Measurements from ENCODE around the gene CDK5RAP2. TPM values are rescaled to one million over a fixed set of nuclear protein-coding genes. Genes with fewer than 3 reads are reported as not detected.

The CDK5RAP2 gene
- total RNA-seq, 1 donor, result 21.2 TPM

DNA sequence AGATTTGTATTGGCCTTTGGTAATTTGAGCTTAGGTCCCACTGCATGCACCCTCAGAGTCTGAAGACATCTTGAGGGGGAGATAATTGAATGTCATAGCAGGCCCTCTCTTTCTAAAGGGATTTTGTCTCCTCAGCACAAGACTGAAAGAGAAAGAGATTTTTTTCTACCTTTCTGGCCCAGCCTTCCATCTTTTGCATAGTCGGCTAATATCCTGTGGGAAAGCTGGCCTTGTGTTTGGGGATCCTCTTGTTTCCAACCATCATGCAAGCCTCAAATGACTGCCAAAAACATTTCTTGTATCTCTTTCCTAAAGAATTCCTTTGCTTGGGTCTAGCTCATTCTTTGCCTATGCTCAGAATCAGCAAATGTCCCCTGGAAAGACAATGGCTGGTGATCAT, 42.0 kb upstream of the CDK5RAP2 start:
- TF ChIP-seq, protein P1, sequence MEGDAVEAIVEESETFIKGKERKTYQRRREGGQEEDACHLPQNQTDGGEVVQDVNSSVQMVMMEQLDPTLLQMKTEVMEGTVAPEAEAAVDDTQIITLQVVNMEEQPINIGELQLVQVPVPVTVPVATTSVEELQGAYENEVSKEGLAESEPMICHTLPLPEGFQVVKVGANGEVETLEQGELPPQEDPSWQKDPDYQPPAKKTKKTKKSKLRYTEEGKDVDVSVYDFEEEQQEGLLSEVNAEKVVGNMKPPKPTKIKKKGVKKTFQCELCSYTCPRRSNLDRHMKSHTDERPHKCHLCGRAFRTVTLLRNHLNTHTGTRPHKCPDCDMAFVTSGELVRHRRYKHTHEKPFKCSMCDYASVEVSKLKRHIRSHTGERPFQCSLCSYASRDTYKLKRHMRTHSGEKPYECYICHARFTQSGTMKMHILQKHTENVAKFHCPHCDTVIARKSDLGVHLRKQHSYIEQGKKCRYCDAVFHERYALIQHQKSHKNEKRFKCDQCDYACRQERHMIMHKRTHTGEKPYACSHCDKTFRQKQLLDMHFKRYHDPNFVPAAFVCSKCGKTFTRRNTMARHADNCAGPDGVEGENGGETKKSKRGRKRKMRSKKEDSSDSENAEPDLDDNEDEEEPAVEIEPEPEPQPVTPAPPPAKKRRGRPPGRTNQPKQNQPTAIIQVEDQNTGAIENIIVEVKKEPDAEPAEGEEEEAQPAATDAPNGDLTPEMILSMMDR (IDR thresholded peaks at IDR 0.05; ENCODE audit: insufficient read depth, low read depth, low read length), result no peak
- H3K4me3 ChIP-seq (ENCODE audit: low read depth, low read length), result no peak overlapping the region
- no peak for DNase-seq (ENCODE audit: low read depth)

DNA sequence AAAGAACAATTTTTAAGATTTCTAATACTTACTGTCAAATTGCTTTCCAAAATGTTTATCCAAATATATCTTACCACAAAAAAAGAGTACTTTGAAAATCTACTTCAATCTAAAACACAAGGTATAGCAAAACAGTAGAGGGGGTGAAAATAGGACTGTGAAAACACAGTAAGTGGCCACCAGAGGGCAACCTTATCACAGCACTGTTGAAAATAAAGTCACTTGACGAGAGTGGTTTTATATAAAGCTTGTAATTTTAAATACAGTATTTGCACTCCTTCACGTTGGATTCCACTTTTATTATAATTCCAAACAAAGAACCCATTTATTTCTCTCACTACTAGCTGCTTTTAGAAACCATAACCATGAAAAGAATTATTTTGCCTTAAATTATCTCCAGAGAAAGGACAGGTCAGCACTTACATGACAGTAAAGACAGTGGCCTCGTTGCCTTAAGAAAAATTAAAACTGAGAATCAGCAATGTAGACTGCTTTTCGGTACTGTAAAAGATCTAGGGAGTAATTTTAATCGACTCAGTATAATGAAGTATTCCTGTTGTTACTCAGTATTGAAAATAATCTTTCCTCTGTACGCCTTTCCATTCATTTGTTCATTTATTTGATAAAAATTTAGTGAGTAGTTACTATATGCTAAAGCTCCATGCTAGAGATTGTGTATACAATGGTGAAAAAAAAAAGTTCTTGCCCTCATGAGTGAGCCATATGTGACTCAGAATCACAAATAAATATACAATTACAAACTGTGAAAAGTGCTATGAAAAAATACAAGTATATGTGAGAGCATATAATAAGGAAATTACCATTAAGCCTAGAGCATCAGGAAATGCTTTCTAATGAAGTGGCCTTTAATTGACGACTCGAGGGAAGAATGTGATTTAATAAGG, 40.0 kb upstream of the CDK5RAP2 start:
- DNase-seq (ENCODE audit: low read depth), result peak; percentile 72
- TF ChIP-seq, protein P1 (IDR thresholded peaks at IDR 0.05; ENCODE audit: insufficient read depth, low read depth, low read length), result peak; percentile 84
- H3K4me3 ChIP-seq (ENCODE audit: low read depth, low read length), result no peak overlapping the region

DNA sequence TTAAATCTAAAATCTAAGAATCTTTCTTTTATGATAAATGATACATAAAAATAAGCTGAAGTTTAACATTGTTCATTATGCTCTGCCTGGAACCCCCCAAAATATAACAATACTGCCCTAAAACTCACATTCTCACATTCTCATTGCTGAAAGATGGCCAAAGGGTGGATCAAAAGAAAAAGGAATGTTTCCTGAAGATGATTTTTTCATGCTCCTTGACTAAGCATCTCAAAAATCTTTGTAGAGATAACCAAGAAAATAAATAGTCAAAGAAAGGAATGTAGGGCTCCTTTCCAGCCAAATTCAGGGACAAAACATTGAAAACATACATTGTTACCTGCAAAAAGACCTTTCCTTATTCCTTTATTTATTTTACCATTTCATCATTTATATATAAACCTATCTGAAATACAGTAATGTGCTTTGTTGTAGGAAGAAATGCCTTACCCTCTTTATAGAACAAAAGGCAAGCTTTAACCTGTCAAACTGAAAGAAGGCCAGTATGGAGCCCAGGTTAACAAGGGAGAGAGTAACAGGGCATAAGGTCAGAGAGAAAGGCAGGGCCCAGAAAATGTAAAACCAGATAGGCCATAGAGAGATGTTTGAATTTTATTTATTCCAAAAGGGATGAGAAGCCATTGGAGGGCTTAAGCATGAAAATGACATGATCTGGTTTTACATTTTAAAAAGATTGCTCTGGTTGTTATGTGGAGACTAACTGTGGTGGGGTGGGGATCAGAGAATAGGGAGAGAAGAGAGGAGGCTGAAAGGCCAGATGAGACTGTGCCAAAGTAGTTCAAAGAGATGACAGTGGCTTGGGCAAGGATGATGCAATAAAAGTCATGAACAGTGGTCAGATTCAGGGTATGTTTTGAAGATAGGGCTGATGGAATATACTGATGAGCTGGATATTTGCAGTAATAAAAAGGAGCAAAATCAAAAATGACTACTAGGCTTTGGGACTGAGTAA, 37.3 kb upstream of the CDK5RAP2 start:
- TF ChIP-seq, protein P1 (IDR thresholded peaks at IDR 0.05; ENCODE audit: insufficient read depth, low read depth, low read length), result no peak
- DNase-seq (ENCODE audit: low read depth), result peak; percentile 15
- no peak overlapping the region for H3K4me3 ChIP-seq (ENCODE audit: low read depth, low read length)

DNA sequence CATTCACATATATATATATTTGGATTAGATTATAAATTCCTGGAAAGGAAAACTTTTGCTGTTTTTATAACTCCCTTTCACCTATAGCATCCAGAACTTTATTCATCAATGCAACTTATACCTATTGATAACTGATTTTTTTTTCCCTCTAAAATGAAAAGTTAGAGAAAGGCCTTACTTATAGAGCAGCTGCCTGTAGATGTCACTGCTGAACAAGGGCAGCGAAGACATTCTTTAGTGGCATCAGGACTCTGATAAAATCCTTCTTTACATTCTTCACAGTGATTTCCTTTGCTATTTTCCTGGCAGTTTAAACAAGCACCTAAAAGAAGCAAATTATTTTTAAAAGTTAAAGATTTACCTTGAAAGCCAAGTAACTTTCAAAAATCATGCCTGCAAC, 32.3 kb upstream of the CDK5RAP2 start:
- TF ChIP-seq, protein P1 (IDR thresholded peaks at IDR 0.05; ENCODE audit: insufficient read depth, low read depth, low read length), result peak; percentile 10
- no peak for DNase-seq (ENCODE audit: low read depth)
- no peak overlapping the region for H3K4me3 ChIP-seq (ENCODE audit: low read depth, low read length)

DNA sequence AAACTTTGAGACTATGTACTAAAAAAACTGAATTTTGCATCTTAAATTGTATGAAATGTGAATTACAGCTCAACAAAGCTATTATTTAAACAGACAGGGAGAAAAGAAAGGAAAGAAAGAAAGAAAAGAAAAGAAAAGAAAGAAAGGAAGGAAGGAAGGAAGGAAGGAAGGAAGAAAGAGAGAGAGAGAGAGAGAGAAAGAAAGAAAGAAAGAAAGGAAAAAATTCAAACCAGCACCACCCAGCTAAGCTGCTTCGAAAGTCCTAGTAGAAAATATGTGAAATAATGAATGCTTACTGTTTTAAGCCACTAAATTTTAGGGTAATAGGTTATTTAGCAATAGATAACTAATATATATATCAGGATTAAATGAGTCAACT, 31.7 kb upstream of the CDK5RAP2 start:
- TF ChIP-seq, protein P1 (IDR thresholded peaks at IDR 0.05; ENCODE audit: insufficient read depth, low read depth, low read length), result no peak
- no peak for DNase-seq (ENCODE audit: low read depth)
- H3K4me3 ChIP-seq (ENCODE audit: low read depth, low read length), result no peak overlapping the region

DNA sequence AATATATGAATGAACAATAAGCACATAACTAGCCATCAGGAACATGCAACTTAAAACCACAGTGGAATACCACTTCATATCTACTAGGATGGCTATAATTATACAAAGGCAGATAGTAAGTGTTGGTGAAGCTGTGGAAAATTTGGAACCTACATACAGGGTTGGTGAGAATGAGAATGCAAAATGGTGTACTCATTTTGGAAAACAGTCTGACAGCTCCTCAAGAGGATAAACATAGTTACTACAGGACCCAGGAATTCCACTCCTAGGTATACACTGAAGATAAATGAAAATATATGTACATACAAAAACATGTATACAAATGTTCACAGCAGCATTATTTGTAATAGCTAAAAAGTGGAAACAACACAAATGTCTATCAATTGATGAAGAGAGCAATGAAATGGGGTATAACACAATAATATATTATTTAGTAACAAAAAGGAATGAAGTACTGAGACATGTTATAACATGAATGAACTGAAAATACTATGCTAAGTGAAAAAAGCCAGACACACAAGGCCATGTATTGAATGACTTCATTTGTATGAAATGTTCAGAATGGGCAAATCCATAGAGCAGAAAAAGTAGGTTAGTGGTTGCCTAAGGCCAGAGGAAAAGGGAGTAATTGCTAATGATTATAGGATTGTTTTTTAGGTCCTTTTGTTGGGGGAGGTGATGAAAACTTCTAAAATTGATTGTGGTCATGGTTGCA, 31.2 kb upstream of the CDK5RAP2 start:
- TF ChIP-seq, protein P1 (IDR thresholded peaks at IDR 0.05; ENCODE audit: insufficient read depth, low read depth, low read length), result peak; percentile 36
- DNase-seq (ENCODE audit: low read depth), result no peak
- H3K4me3 ChIP-seq (ENCODE audit: low read depth, low read length), result no peak overlapping the region
